ENCODE results near the gene WDR13.

DNA sequence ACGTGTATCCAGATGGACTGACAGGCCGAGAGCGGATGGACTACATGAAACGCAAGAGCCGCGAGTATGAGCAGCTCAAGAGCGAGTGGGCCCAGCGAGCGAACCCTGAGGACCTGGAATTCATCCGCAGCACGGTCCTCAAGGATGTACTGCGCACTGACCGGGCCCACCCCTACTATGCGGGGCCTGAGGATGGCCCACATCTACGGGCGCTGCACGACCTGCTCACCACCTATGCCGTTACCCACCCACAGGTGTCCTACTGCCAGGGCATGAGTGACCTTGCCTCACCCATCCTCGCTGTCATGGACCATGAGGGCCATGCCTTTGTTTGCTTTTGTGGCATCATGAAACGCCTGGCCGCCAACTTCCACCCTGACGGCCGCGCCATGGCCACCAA, 37.7 kb upstream of the WDR13 start:
- TF ChIP-seq, protein P1, sequence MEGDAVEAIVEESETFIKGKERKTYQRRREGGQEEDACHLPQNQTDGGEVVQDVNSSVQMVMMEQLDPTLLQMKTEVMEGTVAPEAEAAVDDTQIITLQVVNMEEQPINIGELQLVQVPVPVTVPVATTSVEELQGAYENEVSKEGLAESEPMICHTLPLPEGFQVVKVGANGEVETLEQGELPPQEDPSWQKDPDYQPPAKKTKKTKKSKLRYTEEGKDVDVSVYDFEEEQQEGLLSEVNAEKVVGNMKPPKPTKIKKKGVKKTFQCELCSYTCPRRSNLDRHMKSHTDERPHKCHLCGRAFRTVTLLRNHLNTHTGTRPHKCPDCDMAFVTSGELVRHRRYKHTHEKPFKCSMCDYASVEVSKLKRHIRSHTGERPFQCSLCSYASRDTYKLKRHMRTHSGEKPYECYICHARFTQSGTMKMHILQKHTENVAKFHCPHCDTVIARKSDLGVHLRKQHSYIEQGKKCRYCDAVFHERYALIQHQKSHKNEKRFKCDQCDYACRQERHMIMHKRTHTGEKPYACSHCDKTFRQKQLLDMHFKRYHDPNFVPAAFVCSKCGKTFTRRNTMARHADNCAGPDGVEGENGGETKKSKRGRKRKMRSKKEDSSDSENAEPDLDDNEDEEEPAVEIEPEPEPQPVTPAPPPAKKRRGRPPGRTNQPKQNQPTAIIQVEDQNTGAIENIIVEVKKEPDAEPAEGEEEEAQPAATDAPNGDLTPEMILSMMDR (optimal IDR thresholded peaks at IDR 0.05 in 1 of 3, IDR thresholded peaks at IDR 0.05 in 1 of 3, conservative IDR thresholded peaks at IDR 0.05 in 1 of 3; ENCODE audit: extremely low read depth in 1 of 3, insufficient read depth in 2 of 3, low read length in 3 of 3) = no peak
- no peak for TF ChIP-seq EZH2 (IDR thresholded peaks at IDR 0.05; ENCODE audit: low read length)

Data from keratinocyte (primary cell).